ENCODE results near the gene BHMT. TPM values are rescaled to one million over a fixed set of nuclear protein-coding genes. Genes with fewer than 3 reads are reported as not detected.
A peak's percentile ranks its signal among the peaks of the same experiment; 100 is the strongest.

BHMT gene
- total RNA-seq, 2 experiments from 2014 or later = not detected

GRCh38 chr5:79109527-79110492, 1.8 kb upstream of the BHMT start:
- Mint-ChIP-seq H3K9me3 (no peaks in the 10 kb centered on the region), H3K4me3 (no peak overlapping the region), H3K27ac (no peak overlapping the region), H3K36me3 (ENCODE audit: low read depth) (no peaks in the 10 kb centered on the region), H3K27me3 (peaks cover 83% of the 10 kb centered on the region), H3K4me1 (ENCODE audit: low read depth) (no peaks in the 10 kb centered on the region)
- ATAC-seq (ENCODE audit: poor library complexity) (no peak), DNase-seq (peak in 11 of 14 experiments; percentile 7 to 52 (median 22))
- peak; percentile 72 for TF ChIP-seq CTCF (IDR thresholded peaks at IDR 0.05)
- intact Hi-C loops (cut with DNase I, micrococcal nuclease) = loop anchor here in 1 of 2 experiments (5.0 kb wide), 1 partner anchor 133 kb away; no protein-coding TSS in a partner anchor
- CTCF ChIA-PET = no interaction called here
- POLR2A ChIA-PET = no interaction called here
- Histone ChIP-seq H3K36me3 (ENCODE audit: insufficient read depth, low read length) (no peaks in the 10 kb centered on the region), H3K9me3 (ENCODE audit: control insufficient read depth in 1 of 2, insufficient read depth in 1 of 2, low read length in 2 of 2) (peaks cover 0 to 11% of the 10 kb centered on the region in 2 experiments), H3K27me3 (ENCODE audit: control insufficient read depth in 1 of 2, insufficient read depth in 2 of 2, low read length in 2 of 2) (peaks cover 29 to 64% of the 10 kb centered on the region in 2 experiments), H3K4me1 (ENCODE audit: insufficient read depth, low read length) (no peaks in the 10 kb centered on the region), H3K4me3 (ENCODE audit: low read length) (no peak overlapping the region), H3K27ac (ENCODE audit: low read depth in 1 of 2, low read length in 2 of 2) (no peak overlapping the region)

- Mint-ChIP-seq H3K9me3 (no peaks in the 10 kb centered on the region), H3K27ac (no peak overlapping the region), H3K27me3 (peaks cover 79% of the 10 kb centered on the region), H3K4me3 (no peak overlapping the region), H3K4me1 (ENCODE audit: low read depth) (no peaks in the 10 kb centered on the region), H3K36me3 (ENCODE audit: low read depth) (no peaks in the 10 kb centered on the region)
- DNase-seq (no peak), ATAC-seq (ENCODE audit: poor library complexity) (no peak)
- H3K4me3 ChIP-seq (ENCODE audit: low read length) = no peak overlapping the region
- TF ChIP-seq CTCF (IDR thresholded peaks at IDR 0.05) = no peak
- ChIA-PET POLR2A (no interaction called here), CTCF (no interaction called here)
- intact Hi-C loops (cut with DNase I, micrococcal nuclease) = no loop called here
- no peaks in the 10 kb centered on the region for H3K36me3 ChIP-seq (ENCODE audit: insufficient read depth, low read length)
- H3K4me1 ChIP-seq (ENCODE audit: insufficient read depth, low read length) = no peaks in the 10 kb centered on the region
- H3K9me3 ChIP-seq (ENCODE audit: control insufficient read depth in 1 of 2, insufficient read depth in 1 of 2, low read length in 2 of 2) = peaks cover 0 to 11% of the 10 kb centered on the region in 2 experiments
- H3K27ac ChIP-seq (ENCODE audit: low read depth in 1 of 2, low read length in 2 of 2) = no peak overlapping the region
- peaks cover 24 to 47% of the 10 kb centered on the region in 2 experiments for H3K27me3 ChIP-seq (ENCODE audit: control insufficient read depth in 1 of 2, insufficient read depth in 2 of 2, low read length in 2 of 2)
Observed at GRCh38 chr5:79111960-79112702, 522 bp downstream of the BHMT start.

- no peak for ATAC-seq (ENCODE audit: poor library complexity)
- Mint-ChIP-seq H3K4me3 (no peak overlapping the region), H3K27ac (no peak overlapping the region), H3K27me3 (peaks cover 76% of the 10 kb centered on the region), H3K36me3 (ENCODE audit: low read depth) (no peaks in the 10 kb centered on the region), H3K9me3 (no peaks in the 10 kb centered on the region), H3K4me1 (ENCODE audit: low read depth) (no peaks in the 10 kb centered on the region)
- Histone ChIP-seq H3K4me1 (ENCODE audit: insufficient read depth, low read length) (no peaks in the 10 kb centered on the region), H3K27ac (ENCODE audit: low read depth in 1 of 2, low read length in 2 of 2) (no peak overlapping the region), H3K4me3 (ENCODE audit: low read length) (no peak overlapping the region), H3K27me3 (ENCODE audit: control insufficient read depth in 1 of 2, insufficient read depth in 2 of 2, low read length in 2 of 2) (peaks cover 20 to 47% of the 10 kb centered on the region in 2 experiments), H3K9me3 (ENCODE audit: control insufficient read depth in 1 of 2, insufficient read depth in 1 of 2, low read length in 2 of 2) (peaks cover 0 to 11% of the 10 kb centered on the region in 2 experiments), H3K36me3 (ENCODE audit: insufficient read depth, low read length) (no peaks in the 10 kb centered on the region)
- no peak for DNase-seq
- ChIA-PET CTCF (no interaction called here), POLR2A (no interaction called here)
- intact Hi-C loops (cut with DNase I, micrococcal nuclease) = no loop called here
- TF ChIP-seq CTCF (IDR thresholded peaks at IDR 0.05) = no peak
Observed at GRCh38 chr5:79112703-79113058, 1.1 kb downstream of the BHMT start.
